Astrocyte (in vitro differentiated cells and primary cell): ENCODE results near the gene IQSEC3. TPM values are rescaled to one million over a fixed set of nuclear protein-coding genes. Genes with fewer than 3 reads are reported as not detected.

Experiments used
- DNase-seq: peaks from one replicate; pipeline ENCODE4 v3.0.0-alpha.2; 2010; ENCODE audit warnings: low read depth
- FAIRE-seq: peaks from 2 replicates; lab custom pipeline; 2011; peaks lifted over from hg19 to GRCh38; lab: Jason Lieb, UNC
- H2AFZ ChIP-seq: 2 replicates; pipeline ENCODE4 v1.6.0; 2012; ENCODE audit warnings: low read depth, low read length, inconsistent platforms
- H3K27ac ChIP-seq: 2 replicates; pipeline ENCODE4 v1.5.1; 2011; ENCODE audit warnings: low read depth, low read length, inconsistent platforms
- H3K27me3 ChIP-seq: 2 replicates; pipeline ENCODE4 v1.6.0; 2011; ENCODE audit warnings: low read length, inconsistent platforms; ENCODE audit not compliant: insufficient read depth
- H3K36me3 ChIP-seq: 2 replicates; pipeline ENCODE4 v1.5.1; 2011; ENCODE audit warnings: low read length, inconsistent platforms; ENCODE audit not compliant: insufficient read depth
- H3K4me1 ChIP-seq: 2 replicates; pipeline ENCODE4 v1.5.1; 2011; ENCODE audit warnings: low read length, inconsistent platforms; ENCODE audit not compliant: insufficient read depth
- H3K4me2 ChIP-seq: 2 replicates; pipeline ENCODE4 v1.6.0; 2012; ENCODE audit warnings: low read length, inconsistent platforms
- H3K4me3 ChIP-seq: 2 replicates; pipeline ENCODE4 v1.5.1; 2011; ENCODE audit warnings: low read depth, mild to moderate bottlenecking, low read length, inconsistent platforms; ENCODE audit not compliant: insufficient read depth
- H3K79me2 ChIP-seq: 2 replicates; pipeline ENCODE4 v1.6.0; 2012; ENCODE audit warnings: mild to moderate bottlenecking, low read length, inconsistent platforms; ENCODE audit not compliant: insufficient read depth
- H3K9ac ChIP-seq: 2 replicates; pipeline ENCODE4 v1.6.0; 2012; ENCODE audit warnings: mild to moderate bottlenecking, low read length, inconsistent platforms
- H3K9me3 ChIP-seq: 2 replicates; pipeline ENCODE4 v1.5.1; 2012; ENCODE audit warnings: low read depth, mild to moderate bottlenecking, low read length, inconsistent platforms; ENCODE audit not compliant: insufficient read depth
- H4K20me1 ChIP-seq: 2 replicates; pipeline ENCODE4 v1.6.0; 2012; ENCODE audit warnings: low read length, inconsistent platforms; ENCODE audit not compliant: insufficient read depth
- H3K27ac Mint-ChIP-seq: one replicate; pipeline ENCODE4 v1.8.0; 2021; ENCODE audit warnings: mild to moderate bottlenecking, mixed read lengths; ENCODE audit not compliant: unreplicated experiment
- H3K27me3 Mint-ChIP-seq: one replicate; pipeline ENCODE4 v1.8.0; 2021; ENCODE audit warnings: low read depth, mixed read lengths; ENCODE audit not compliant: unreplicated experiment
- H3K36me3 Mint-ChIP-seq: one replicate; pipeline ENCODE4 v1.8.0; 2021; ENCODE audit warnings: low read depth, mixed read lengths; ENCODE audit not compliant: unreplicated experiment
- H3K4me1 Mint-ChIP-seq: one replicate; pipeline ENCODE4 v1.8.0; 2021; ENCODE audit warnings: low read depth, mixed read lengths; ENCODE audit not compliant: unreplicated experiment
- H3K4me3 Mint-ChIP-seq: one replicate; pipeline ENCODE4 v1.8.0; 2021; ENCODE audit warnings: mild to moderate bottlenecking, moderate library complexity, mixed read lengths; ENCODE audit not compliant: unreplicated experiment
- H3K9me3 Mint-ChIP-seq: one replicate; pipeline ENCODE4 v1.8.0; 2021; ENCODE audit warnings: mild to moderate bottlenecking, mixed read lengths; ENCODE audit not compliant: unreplicated experiment
- EZH2 ChIP-seq: IDR thresholded peaks from 2 replicates; pipeline ENCODE4 v1.6.1; 2012; ENCODE audit warnings: mild to moderate bottlenecking, low read length, inconsistent platforms; ENCODE audit not compliant: insufficient read depth
- total RNA-seq: library from RNA; stranded (reverse); gene quantifications from 2 replicates; pipeline ENCODE4 v1.2.1, GENCODE V29; 2021
- TF ChIP-seq, protein P1 (sequence below): IDR thresholded peaks from 2 replicates; pipeline ENCODE4 v1.5.1; 2011; ENCODE audit warnings: low read depth, mild to moderate bottlenecking, inconsistent platforms, low read length, moderate library complexity; ENCODE audit not compliant: insufficient read depth

Gene IQSEC3
- total RNA-seq, 1 donor from 2014 or later = 0.34 TPM

DNA sequence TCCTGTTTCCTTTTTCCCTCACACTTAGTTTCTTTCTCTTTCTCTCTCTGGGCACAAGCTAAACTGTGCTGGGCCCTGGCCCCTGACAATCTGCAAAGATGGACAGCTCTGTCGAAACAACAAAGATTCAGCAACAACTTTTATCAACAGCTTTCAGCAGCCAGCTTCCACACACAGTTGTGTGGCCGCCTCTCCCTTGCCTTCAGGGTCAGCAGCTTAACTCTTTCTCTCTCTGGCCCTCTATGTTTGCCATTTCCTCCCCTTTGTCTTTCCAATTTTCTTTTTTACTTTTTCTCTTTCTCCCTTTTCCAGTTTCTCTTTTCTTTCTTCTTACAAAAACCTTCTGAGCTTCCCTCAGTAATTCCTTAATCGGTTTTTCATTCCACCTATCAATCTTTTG lies 43.3 kb downstream of the IQSEC3 start:
- H3K4me3 Mint-ChIP-seq = no peak overlapping the region
- Histone ChIP-seq H3K79me2 (no peaks in the 10 kb centered on the region), H3K4me3 (no peak overlapping the region), H3K4me1 (no peaks in the 10 kb centered on the region), H2AFZ (no peak overlapping the region), H3K36me3 (no peaks in the 10 kb centered on the region), H4K20me1 (no peaks in the 10 kb centered on the region), H3K27me3 (peaks cover 12% of the 10 kb centered on the region), H3K9me3 (no peaks in the 10 kb centered on the region), H3K9ac (no peak overlapping the region), H3K27ac (no peak overlapping the region), H3K4me2 (no peak overlapping the region)
- no peak overlapping the region for H3K27ac Mint-ChIP-seq
- TF ChIP-seq, protein P1, sequence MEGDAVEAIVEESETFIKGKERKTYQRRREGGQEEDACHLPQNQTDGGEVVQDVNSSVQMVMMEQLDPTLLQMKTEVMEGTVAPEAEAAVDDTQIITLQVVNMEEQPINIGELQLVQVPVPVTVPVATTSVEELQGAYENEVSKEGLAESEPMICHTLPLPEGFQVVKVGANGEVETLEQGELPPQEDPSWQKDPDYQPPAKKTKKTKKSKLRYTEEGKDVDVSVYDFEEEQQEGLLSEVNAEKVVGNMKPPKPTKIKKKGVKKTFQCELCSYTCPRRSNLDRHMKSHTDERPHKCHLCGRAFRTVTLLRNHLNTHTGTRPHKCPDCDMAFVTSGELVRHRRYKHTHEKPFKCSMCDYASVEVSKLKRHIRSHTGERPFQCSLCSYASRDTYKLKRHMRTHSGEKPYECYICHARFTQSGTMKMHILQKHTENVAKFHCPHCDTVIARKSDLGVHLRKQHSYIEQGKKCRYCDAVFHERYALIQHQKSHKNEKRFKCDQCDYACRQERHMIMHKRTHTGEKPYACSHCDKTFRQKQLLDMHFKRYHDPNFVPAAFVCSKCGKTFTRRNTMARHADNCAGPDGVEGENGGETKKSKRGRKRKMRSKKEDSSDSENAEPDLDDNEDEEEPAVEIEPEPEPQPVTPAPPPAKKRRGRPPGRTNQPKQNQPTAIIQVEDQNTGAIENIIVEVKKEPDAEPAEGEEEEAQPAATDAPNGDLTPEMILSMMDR = no peak
- TF ChIP-seq EZH2 = no peak
- no peaks in the 10 kb centered on the region for H3K9me3 Mint-ChIP-seq
- no peaks in the 10 kb centered on the region for H3K36me3 Mint-ChIP-seq
- peaks cover 4% of the 10 kb centered on the region for H3K4me1 Mint-ChIP-seq
- DNase-seq (no peak), FAIRE-seq (no peak)
- H3K27me3 Mint-ChIP-seq = peaks cover 39% of the 10 kb centered on the region

GRCh38 chr12:111699-112493 lies 45.3 kb downstream of the IQSEC3 start:
- H3K36me3 Mint-ChIP-seq = peaks cover 1% of the 10 kb centered on the region
- no peak for FAIRE-seq
- Histone ChIP-seq H3K4me3 (no peak overlapping the region), H3K4me1 (no peaks in the 10 kb centered on the region), H3K4me2 (no peak overlapping the region), H3K9ac (no peak overlapping the region), H2AFZ (no peak overlapping the region), H4K20me1 (no peaks in the 10 kb centered on the region), H3K79me2 (no peaks in the 10 kb centered on the region), H3K9me3 (no peaks in the 10 kb centered on the region), H3K27ac (no peak overlapping the region), H3K36me3 (no peaks in the 10 kb centered on the region), H3K27me3 (peaks cover 17% of the 10 kb centered on the region)
- H3K27ac Mint-ChIP-seq = no peak overlapping the region
- no peak for DNase-seq
- H3K9me3 Mint-ChIP-seq = no peaks in the 10 kb centered on the region
- TF ChIP-seq, protein P1 = no peak
- TF ChIP-seq EZH2 = no peak
- H3K4me3 Mint-ChIP-seq = no peak overlapping the region
- peaks cover 4% of the 10 kb centered on the region for H3K4me1 Mint-ChIP-seq
- H3K27me3 Mint-ChIP-seq = peaks cover 51% of the 10 kb centered on the region

- no peaks in the 10 kb centered on the region for H3K36me3 ChIP-seq
- no peak overlapping the region for H3K4me2 ChIP-seq
- H3K9me3 ChIP-seq = no peaks in the 10 kb centered on the region
- no peaks in the 10 kb centered on the region for H3K79me2 ChIP-seq
- Mint-ChIP-seq H3K9me3 (no peaks in the 10 kb centered on the region), H3K27ac (no peak overlapping the region), H3K4me1 (peaks cover 4% of the 10 kb centered on the region), H3K36me3 (peaks cover 1% of the 10 kb centered on the region), H3K4me3 (no peak overlapping the region), H3K27me3 (peaks cover 57% of the 10 kb centered on the region)
- DNase-seq (no peak), FAIRE-seq (no peak)
- H3K27ac ChIP-seq = no peak overlapping the region
- no peaks in the 10 kb centered on the region for H4K20me1 ChIP-seq
- no peaks in the 10 kb centered on the region for H3K4me1 ChIP-seq
- no peak overlapping the region for H3K9ac ChIP-seq
- no peak for TF ChIP-seq EZH2
- TF ChIP-seq, protein P1 = no peak
- H3K27me3 ChIP-seq = peaks cover 17% of the 10 kb centered on the region
- H2AFZ ChIP-seq = no peak overlapping the region
- no peak overlapping the region for H3K4me3 ChIP-seq
Observed at GRCh38 chr12:113347-113746, 46.8 kb downstream of the IQSEC3 start.
